ENCODE measurements around the gene ACOT6. TPM values are rescaled to one million over a fixed set of nuclear protein-coding genes. Genes with fewer than 3 reads are reported as not detected.
"Not testable (repeated sequence)": the region's sequence is repeated elsewhere in the genome, so short reads cannot be mapped to it uniquely, and the experiment has no call there.

Gene ACOT6
- total RNA-seq, 1 experiment from 2014 or later = not detected

DNA sequence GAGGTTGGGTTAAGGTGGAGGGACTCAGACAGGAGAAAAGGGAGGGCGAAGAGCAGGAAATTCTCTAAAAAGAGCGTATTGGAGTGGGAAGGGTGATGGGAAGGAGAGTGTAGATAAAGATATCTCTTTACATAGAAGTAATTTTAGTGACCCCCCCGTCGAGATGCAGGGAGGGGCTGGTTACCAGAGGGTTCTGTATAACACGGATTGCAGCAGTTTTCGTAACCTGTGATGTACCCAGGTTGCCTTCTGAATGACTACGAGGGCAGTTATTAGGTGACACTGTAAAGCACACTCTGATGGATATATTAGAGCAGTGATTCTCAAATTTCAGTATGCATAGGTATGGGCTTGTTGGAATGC, 32.9 kb downstream of the ACOT6 start:
- Histone ChIP-seq H3K4me1 (ENCODE audit: insufficient read depth, low read length, poor library complexity, severe bottlenecking) (no peaks in the 10 kb centered on the region), H3K9me3 (ENCODE audit: low read depth, low read length, poor library complexity, severe bottlenecking) (no peaks in the 10 kb centered on the region), H3K27me3 (replicated peaks; ENCODE audit: insufficient read depth, low read depth, low read length, poor library complexity) (no peaks in the 10 kb centered on the region), H3K27ac (ENCODE audit: low read depth, low read length, poor library complexity, severe bottlenecking) (peak overlapping the region; percentile 74), H3K36me3 (ENCODE audit: insufficient read depth, low read length, poor library complexity, severe bottlenecking) (no peaks in the 10 kb centered on the region), H3K4me3 (ENCODE audit: low read depth, low read length, poor library complexity, severe bottlenecking) (peak overlapping the region; percentile 83)
- no peak for TF ChIP-seq EZH2 (IDR thresholded peaks at IDR 0.05; ENCODE audit: borderline replicate concordance, low read depth, low read length, poor library complexity, severe bottlenecking)
- TF ChIP-seq, protein P1, sequence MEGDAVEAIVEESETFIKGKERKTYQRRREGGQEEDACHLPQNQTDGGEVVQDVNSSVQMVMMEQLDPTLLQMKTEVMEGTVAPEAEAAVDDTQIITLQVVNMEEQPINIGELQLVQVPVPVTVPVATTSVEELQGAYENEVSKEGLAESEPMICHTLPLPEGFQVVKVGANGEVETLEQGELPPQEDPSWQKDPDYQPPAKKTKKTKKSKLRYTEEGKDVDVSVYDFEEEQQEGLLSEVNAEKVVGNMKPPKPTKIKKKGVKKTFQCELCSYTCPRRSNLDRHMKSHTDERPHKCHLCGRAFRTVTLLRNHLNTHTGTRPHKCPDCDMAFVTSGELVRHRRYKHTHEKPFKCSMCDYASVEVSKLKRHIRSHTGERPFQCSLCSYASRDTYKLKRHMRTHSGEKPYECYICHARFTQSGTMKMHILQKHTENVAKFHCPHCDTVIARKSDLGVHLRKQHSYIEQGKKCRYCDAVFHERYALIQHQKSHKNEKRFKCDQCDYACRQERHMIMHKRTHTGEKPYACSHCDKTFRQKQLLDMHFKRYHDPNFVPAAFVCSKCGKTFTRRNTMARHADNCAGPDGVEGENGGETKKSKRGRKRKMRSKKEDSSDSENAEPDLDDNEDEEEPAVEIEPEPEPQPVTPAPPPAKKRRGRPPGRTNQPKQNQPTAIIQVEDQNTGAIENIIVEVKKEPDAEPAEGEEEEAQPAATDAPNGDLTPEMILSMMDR (conservative IDR thresholded peaks at IDR 0.05; ENCODE audit: low read depth, low read length) = no peak
- DNase-seq (ENCODE audit: low spot score) = no peak
- ChIA-PET CTCF (no interaction called here), POLR2A (ENCODE audit: low non-redundant PET) (no interaction called here)
- TSS peak; percentile 74 for BruUV-seq (replicated peaks)
- intact Hi-C loops (cut with micrococcal nuclease; ENCODE audit: unreplicated experiment) = no loop called here

DNA sequence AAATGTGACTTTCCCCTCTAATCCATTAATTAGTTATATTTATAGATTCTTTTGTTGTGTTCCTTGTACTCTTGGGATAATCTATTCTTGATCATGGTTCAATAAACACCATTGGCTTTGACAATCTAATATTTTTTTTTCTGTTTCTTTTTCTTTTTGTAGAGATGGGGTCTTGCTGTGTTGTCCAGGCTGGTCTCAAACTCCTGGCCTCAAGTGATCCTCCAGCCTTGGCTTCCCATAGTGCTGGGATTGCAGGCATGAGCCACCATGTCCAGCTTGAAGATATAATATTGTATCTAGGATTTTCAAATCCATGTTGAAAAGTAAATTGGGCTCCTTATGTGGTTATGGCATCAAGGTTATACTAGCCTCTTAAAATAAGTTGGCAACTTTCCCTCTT, 38.7 kb downstream of the ACOT6 start:
- H3K4me1 ChIP-seq (ENCODE audit: insufficient read depth, low read length, poor library complexity, severe bottlenecking) = no peaks in the 10 kb centered on the region
- H3K27ac ChIP-seq (ENCODE audit: low read depth, low read length, poor library complexity, severe bottlenecking) = no peak overlapping the region
- BruUV-seq (replicated peaks) = no TSS peak
- DNase-seq (ENCODE audit: low spot score) = no peak
- intact Hi-C loops (cut with micrococcal nuclease; ENCODE audit: unreplicated experiment) = no loop called here
- no peaks in the 10 kb centered on the region for H3K27me3 ChIP-seq (replicated peaks; ENCODE audit: insufficient read depth, low read depth, low read length, poor library complexity)
- POLR2A ChIA-PET (ENCODE audit: low non-redundant PET) = no interaction called here
- H3K9me3 ChIP-seq (ENCODE audit: low read depth, low read length, poor library complexity, severe bottlenecking) = no peaks in the 10 kb centered on the region
- no peak for TF ChIP-seq EZH2 (IDR thresholded peaks at IDR 0.05; ENCODE audit: borderline replicate concordance, low read depth, low read length, poor library complexity, severe bottlenecking)
- TF ChIP-seq, protein P1 (conservative IDR thresholded peaks at IDR 0.05; ENCODE audit: low read depth, low read length) = no peak
- CTCF ChIA-PET = no interaction called here
- H3K4me3 ChIP-seq (ENCODE audit: low read depth, low read length, poor library complexity, severe bottlenecking) = no peak overlapping the region
- H3K36me3 ChIP-seq (ENCODE audit: insufficient read depth, low read length, poor library complexity, severe bottlenecking) = peaks cover 6% of the 10 kb centered on the region

DNA sequence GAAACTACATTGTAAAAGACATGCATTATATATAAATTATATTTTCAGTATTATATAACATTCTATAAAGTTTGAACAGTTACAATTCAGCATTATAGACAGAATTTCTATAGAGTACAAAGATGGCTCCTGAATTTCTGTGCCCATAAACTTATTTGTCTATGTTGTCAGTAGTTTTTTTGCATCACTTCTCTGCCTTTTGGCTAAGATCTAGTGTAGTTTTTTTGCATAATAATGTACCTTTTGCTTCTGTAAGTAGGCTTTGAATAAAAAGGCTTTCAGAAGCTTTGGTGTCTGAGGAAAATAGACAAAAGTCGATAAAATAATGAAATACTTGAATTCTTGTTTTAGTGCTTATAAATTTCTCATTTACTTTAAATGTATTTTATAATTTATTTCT, 43.5 kb downstream of the ACOT6 start:
- intact Hi-C loops (cut with micrococcal nuclease; ENCODE audit: unreplicated experiment) = no loop called here
- H3K4me3 ChIP-seq (ENCODE audit: low read depth, low read length, poor library complexity, severe bottlenecking) = no peak overlapping the region
- peaks cover 6% of the 10 kb centered on the region for H3K36me3 ChIP-seq (ENCODE audit: insufficient read depth, low read length, poor library complexity, severe bottlenecking)
- no peak overlapping the region for H3K27ac ChIP-seq (ENCODE audit: low read depth, low read length, poor library complexity, severe bottlenecking)
- H3K9me3 ChIP-seq (ENCODE audit: low read depth, low read length, poor library complexity, severe bottlenecking) = no peaks in the 10 kb centered on the region
- BruUV-seq (replicated peaks) = no TSS peak
- POLR2A ChIA-PET (ENCODE audit: low non-redundant PET) = no interaction called here
- CTCF ChIA-PET = no interaction called here
- DNase-seq (ENCODE audit: low spot score) = no peak
- no peaks in the 10 kb centered on the region for H3K27me3 ChIP-seq (replicated peaks; ENCODE audit: insufficient read depth, low read depth, low read length, poor library complexity)
- no peak for TF ChIP-seq EZH2 (IDR thresholded peaks at IDR 0.05; ENCODE audit: borderline replicate concordance, low read depth, low read length, poor library complexity, severe bottlenecking)
- TF ChIP-seq, protein P1 (conservative IDR thresholded peaks at IDR 0.05; ENCODE audit: low read depth, low read length) = no peak
- no peaks in the 10 kb centered on the region for H3K4me1 ChIP-seq (ENCODE audit: insufficient read depth, low read length, poor library complexity, severe bottlenecking)

DNA sequence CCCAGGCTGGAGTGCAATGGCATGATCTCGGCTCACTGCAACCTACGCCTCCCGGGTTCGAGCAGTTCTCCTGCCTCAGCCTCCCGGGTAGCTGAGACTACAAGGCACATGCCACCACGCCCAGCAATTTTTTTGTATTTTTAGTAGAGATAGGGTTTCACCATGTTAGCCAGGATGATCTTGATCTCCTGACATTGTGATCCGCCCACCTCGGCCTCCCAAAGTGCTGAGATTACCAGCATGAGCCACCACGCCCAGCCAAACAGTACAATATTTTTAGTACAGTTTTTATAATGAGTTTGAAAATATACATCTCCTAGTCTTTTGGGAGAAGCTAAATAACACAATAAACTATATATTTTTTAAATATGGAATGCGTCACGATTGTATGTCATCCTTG, 46.9 kb downstream of the ACOT6 start:
- BruUV-seq (replicated peaks); H3K4me3 ChIP-seq (ENCODE audit: low read depth, low read length, poor library complexity, severe bottlenecking); CTCF ChIA-PET; H3K4me1 ChIP-seq (ENCODE audit: insufficient read depth, low read length, poor library complexity, severe bottlenecking); H3K36me3 ChIP-seq (ENCODE audit: insufficient read depth, low read length, poor library complexity, severe bottlenecking); H3K27ac ChIP-seq (ENCODE audit: low read depth, low read length, poor library complexity, severe bottlenecking); POLR2A ChIA-PET (ENCODE audit: low non-redundant PET); H3K9me3 ChIP-seq (ENCODE audit: low read depth, low read length, poor library complexity, severe bottlenecking); intact Hi-C loops (cut with micrococcal nuclease; ENCODE audit: unreplicated experiment); DNase-seq (ENCODE audit: low spot score); H3K27me3 ChIP-seq (replicated peaks; ENCODE audit: insufficient read depth, low read depth, low read length, poor library complexity): not testable (repeated sequence)
